ENCODE results near the gene SLC7A8.

- no peak for TF ChIP-seq EZH2 (IDR thresholded peaks at IDR 0.05)
- TF ChIP-seq, protein P1, sequence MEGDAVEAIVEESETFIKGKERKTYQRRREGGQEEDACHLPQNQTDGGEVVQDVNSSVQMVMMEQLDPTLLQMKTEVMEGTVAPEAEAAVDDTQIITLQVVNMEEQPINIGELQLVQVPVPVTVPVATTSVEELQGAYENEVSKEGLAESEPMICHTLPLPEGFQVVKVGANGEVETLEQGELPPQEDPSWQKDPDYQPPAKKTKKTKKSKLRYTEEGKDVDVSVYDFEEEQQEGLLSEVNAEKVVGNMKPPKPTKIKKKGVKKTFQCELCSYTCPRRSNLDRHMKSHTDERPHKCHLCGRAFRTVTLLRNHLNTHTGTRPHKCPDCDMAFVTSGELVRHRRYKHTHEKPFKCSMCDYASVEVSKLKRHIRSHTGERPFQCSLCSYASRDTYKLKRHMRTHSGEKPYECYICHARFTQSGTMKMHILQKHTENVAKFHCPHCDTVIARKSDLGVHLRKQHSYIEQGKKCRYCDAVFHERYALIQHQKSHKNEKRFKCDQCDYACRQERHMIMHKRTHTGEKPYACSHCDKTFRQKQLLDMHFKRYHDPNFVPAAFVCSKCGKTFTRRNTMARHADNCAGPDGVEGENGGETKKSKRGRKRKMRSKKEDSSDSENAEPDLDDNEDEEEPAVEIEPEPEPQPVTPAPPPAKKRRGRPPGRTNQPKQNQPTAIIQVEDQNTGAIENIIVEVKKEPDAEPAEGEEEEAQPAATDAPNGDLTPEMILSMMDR (IDR thresholded peaks at IDR 0.05), result no peak
- no peak for TF ChIP-seq EZH2phosphoT487 (IDR thresholded peaks at IDR 0.05)
Observed at GRCh38 chr14:23129759-23130316, 53.6 kb downstream of the SLC7A8 start.

Measured in neural progenitor cell (in vitro differentiated cells).